Colonic mucosa (tissue), 4 donors: ENCODE measurements around the gene RGS12. TPM values are rescaled to one million over a fixed set of nuclear protein-coding genes. Genes with fewer than 3 reads are reported as not detected.

ENCODE experiments used
- DNase-seq: peaks from one replicate; pipeline ENCODE4 v3.0.0-alpha.2; 2020
- H3K27ac ChIP-seq: fragments of 200-600 bp; one replicate; pipeline ENCODE4 v1.8.0; 2021
- H3K27me3 ChIP-seq: fragments of 200-600 bp; one replicate; pipeline ENCODE4 v1.8.0; 2021
- H3K36me3 ChIP-seq: fragments of 200-600 bp; one replicate; pipeline ENCODE4 v1.8.0; 2021
- H3K4me1 ChIP-seq: fragments of 200-600 bp; one replicate; pipeline ENCODE4 v1.8.0; 2021; ENCODE audit warnings: mild to moderate bottlenecking
- H3K4me3 ChIP-seq: fragments of 200-600 bp; one replicate; pipeline ENCODE4 v1.8.0; 2021
- H3K9ac ChIP-seq, 2 donors: one replicate each; pipeline ENCODE4 v1.7.0; 2013; ENCODE audit warnings: control low read depth in 2 of 2, low read depth in 2 of 2, low read length in 2 of 2
- H3K9me3 ChIP-seq: fragments of 200-600 bp; one replicate; pipeline ENCODE4 v1.8.0; 2021
- CTCF ChIP-seq: fragments of 200-600 bp; IDR thresholded peaks from one replicate; pipeline ENCODE4 v1.8.0; 2022; ENCODE audit warnings: antibody characterized with exemption, mild to moderate bottlenecking
- intact Hi-C: fragments of 100-400 bp; cut with DNase I; formaldehyde crosslinking; loops from one replicate; pipeline ENCODE4 v1.14.1; 2022
- total RNA-seq, 2 donors: library from RNA; stranded (reverse); fragmentation: NEBNext Ultra II Directional in 1 of 2; extraction: Animal tissue kit (Norgen Biotek cat#: 25700) in 1 of 2; gene quantifications; one replicate each; pipeline ENCODE4 v1.2.1, GENCODE V29; 2021
- donor health status: healthy.
- donor health status: DM: no; HTN: no; CAD: no.
- donor health status: DM: no; HTN: no; CAD: no.

The RGS12 gene
- total RNA-seq, 2 donors from 2014 or later, result 18.0 to 25.7 TPM

GRCh38 chr4:3287271-3287971 lies 5.4 kb upstream of the RGS12 start:
- Histone ChIP-seq H3K4me3 (no peak overlapping the region), H3K27ac (no peak overlapping the region), H3K36me3 (no peaks in the 10 kb centered on the region), H3K9me3 (no peaks in the 10 kb centered on the region), H3K4me1 (peaks cover 2% of the 10 kb centered on the region), H3K9ac (no peak overlapping the region), H3K27me3 (peaks cover 14% of the 10 kb centered on the region)
- DNase-seq, result no peak
- TF ChIP-seq CTCF, result no peak
- intact Hi-C loops, result no loop called here

GRCh38 chr4:3287972-3288570 lies 4.8 kb upstream of the RGS12 start:
- peak; percentile 14 for DNase-seq
- H3K4me1 ChIP-seq, result peaks cover 2% of the 10 kb centered on the region
- H3K4me3 ChIP-seq, result no peak overlapping the region
- no peak overlapping the region for H3K27ac ChIP-seq
- no peak for TF ChIP-seq CTCF
- H3K36me3 ChIP-seq, result no peaks in the 10 kb centered on the region
- H3K9ac ChIP-seq, result no peak overlapping the region
- no peaks in the 10 kb centered on the region for H3K9me3 ChIP-seq
- intact Hi-C loops, result no loop called here
- H3K27me3 ChIP-seq, result peaks cover 14% of the 10 kb centered on the region

GRCh38 chr4:3288571-3289094 lies 4.2 kb upstream of the RGS12 start:
- H3K9me3 ChIP-seq, result no peaks in the 10 kb centered on the region
- intact Hi-C loops, result no loop called here
- DNase-seq, result peak; percentile 19
- peaks cover 2% of the 10 kb centered on the region for H3K4me1 ChIP-seq
- no peaks in the 10 kb centered on the region for H3K36me3 ChIP-seq
- TF ChIP-seq CTCF, result no peak
- no peak overlapping the region for H3K27ac ChIP-seq
- H3K9ac ChIP-seq, result no peak overlapping the region
- no peak overlapping the region for H3K4me3 ChIP-seq
- peaks cover 14% of the 10 kb centered on the region for H3K27me3 ChIP-seq

- no peak for TF ChIP-seq CTCF
- no peak overlapping the region for H3K9ac ChIP-seq
- intact Hi-C loops, result no loop called here
- no peak overlapping the region for H3K27ac ChIP-seq
- peak; percentile 22 for DNase-seq
- no peaks in the 10 kb centered on the region for H3K9me3 ChIP-seq
- H3K4me1 ChIP-seq, result peaks cover 2% of the 10 kb centered on the region
- no peak overlapping the region for H3K4me3 ChIP-seq
- H3K36me3 ChIP-seq, result no peaks in the 10 kb centered on the region
- H3K27me3 ChIP-seq, result peaks cover 14% of the 10 kb centered on the region
These were observed 2.3 kb upstream of the RGS12 start for GRCh38 chr4:3290476-3290875.

GRCh38 chr4:3290889-3291321 lies 1.9 kb upstream of the RGS12 start:
- Histone ChIP-seq H3K27ac (peak overlapping the region; percentile 96), H3K36me3 (no peaks in the 10 kb centered on the region), H3K27me3 (peaks cover 10% of the 10 kb centered on the region), H3K4me3 (no peak overlapping the region), H3K9ac (no peak overlapping the region), H3K9me3 (no peaks in the 10 kb centered on the region), H3K4me1 (peaks cover 2% of the 10 kb centered on the region)
- no peak for TF ChIP-seq CTCF
- intact Hi-C loops, result no loop called here
- DNase-seq, result peak; percentile 20
